Measurements from ENCODE around the gene FGR. TPM values are rescaled to one million over a fixed set of nuclear protein-coding genes. Genes with fewer than 3 reads are reported as not detected.

The FGR gene
- total RNA-seq, 1 experiment from 2014 or later, result not detected

DNA sequence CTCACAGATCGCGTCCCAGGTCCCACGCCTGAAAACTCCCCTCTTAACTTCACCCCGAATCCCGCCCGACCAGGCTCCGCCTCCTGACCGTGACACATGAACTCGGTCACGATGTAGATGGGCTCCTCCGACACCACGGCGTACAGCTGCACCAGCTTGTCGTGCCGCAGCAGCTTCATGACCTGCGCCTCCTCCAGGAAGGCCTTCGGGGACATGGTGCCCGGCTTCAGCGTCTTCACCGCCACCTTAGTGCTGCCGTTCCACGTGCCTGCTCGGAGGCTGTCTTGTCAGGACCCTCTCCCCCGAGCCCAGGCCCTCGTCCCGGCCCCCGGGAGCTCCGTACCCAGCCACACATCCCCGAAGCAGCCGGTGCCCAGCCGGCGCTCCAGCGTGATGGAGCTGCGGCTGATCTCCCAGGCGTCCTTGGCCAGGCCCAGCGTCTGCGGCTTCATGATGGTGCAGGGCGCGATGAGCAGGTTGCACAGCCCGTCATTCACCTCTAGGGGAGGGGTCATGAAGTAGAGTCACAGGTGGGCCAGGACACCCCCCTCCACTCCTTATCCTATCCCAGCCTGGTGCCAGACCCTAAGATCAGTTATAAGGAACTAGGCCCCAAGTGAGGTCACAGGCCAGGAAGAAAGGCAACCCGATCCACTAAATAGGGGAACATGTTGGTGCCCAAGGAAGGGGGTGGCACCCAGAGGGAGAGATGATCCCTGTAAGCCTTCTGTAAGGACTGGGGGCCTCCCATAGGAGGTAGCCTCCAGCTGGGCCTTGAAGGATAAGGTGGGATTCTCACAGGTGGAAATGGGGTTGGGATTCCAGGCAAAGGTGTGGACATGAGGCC lies 19.4 kb downstream of the FGR start:
- Histone ChIP-seq H3F3A (ENCODE audit: insufficient read depth, low read depth) (no peaks in the 10 kb centered on the region), H3K79me2 (ENCODE audit: low read depth) (no peaks in the 10 kb centered on the region), H3K9me2 (ENCODE audit: insufficient read depth) (no peaks in the 10 kb centered on the region), H3K27me3 (ENCODE audit: insufficient read depth, low read depth) (no peaks in the 10 kb centered on the region; the same call in 1 of the 2 replicates), H3K4me2 (no peak overlapping the region), H3K27ac (no peak overlapping the region), H3K4me3 (no peak overlapping the region), H3K9me3 (ENCODE audit: insufficient read depth, low read depth) (no peaks in the 10 kb centered on the region), H4K20me1 (ENCODE audit: insufficient read depth) (no peaks in the 10 kb centered on the region), H2AFZ (no peak overlapping the region), H3K36me3 (ENCODE audit: low read depth) (no peaks in the 10 kb centered on the region), H3K4me1 (replicated peaks; ENCODE audit: insufficient read depth) (no peaks in the 10 kb centered on the region)
- ChIA-PET POLR2A (ENCODE audit: unreplicated experiment) (interaction anchor here (0.6 kb wide), 1 partner anchor 58 kb away, joined by 3 read pairs; no protein-coding TSS in a partner anchor), CTCF (interaction anchor here (0.6 kb wide), 1 partner anchor 122 kb away, joined by 3 read pairs; no protein-coding TSS in a partner anchor)
- BruUV-seq (replicated peaks), result no TSS peak
- intact Hi-C loops (cut with micrococcal nuclease; ENCODE audit: unreplicated experiment), result no loop called here
- no peak for DNase-seq
- TF ChIP-seq EZH2 (IDR thresholded peaks at IDR 0.05; ENCODE audit: low read depth), result no peak
- TF ChIP-seq, protein P1, sequence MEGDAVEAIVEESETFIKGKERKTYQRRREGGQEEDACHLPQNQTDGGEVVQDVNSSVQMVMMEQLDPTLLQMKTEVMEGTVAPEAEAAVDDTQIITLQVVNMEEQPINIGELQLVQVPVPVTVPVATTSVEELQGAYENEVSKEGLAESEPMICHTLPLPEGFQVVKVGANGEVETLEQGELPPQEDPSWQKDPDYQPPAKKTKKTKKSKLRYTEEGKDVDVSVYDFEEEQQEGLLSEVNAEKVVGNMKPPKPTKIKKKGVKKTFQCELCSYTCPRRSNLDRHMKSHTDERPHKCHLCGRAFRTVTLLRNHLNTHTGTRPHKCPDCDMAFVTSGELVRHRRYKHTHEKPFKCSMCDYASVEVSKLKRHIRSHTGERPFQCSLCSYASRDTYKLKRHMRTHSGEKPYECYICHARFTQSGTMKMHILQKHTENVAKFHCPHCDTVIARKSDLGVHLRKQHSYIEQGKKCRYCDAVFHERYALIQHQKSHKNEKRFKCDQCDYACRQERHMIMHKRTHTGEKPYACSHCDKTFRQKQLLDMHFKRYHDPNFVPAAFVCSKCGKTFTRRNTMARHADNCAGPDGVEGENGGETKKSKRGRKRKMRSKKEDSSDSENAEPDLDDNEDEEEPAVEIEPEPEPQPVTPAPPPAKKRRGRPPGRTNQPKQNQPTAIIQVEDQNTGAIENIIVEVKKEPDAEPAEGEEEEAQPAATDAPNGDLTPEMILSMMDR (conservative IDR thresholded peaks at IDR 0.05), result no peak

DNA sequence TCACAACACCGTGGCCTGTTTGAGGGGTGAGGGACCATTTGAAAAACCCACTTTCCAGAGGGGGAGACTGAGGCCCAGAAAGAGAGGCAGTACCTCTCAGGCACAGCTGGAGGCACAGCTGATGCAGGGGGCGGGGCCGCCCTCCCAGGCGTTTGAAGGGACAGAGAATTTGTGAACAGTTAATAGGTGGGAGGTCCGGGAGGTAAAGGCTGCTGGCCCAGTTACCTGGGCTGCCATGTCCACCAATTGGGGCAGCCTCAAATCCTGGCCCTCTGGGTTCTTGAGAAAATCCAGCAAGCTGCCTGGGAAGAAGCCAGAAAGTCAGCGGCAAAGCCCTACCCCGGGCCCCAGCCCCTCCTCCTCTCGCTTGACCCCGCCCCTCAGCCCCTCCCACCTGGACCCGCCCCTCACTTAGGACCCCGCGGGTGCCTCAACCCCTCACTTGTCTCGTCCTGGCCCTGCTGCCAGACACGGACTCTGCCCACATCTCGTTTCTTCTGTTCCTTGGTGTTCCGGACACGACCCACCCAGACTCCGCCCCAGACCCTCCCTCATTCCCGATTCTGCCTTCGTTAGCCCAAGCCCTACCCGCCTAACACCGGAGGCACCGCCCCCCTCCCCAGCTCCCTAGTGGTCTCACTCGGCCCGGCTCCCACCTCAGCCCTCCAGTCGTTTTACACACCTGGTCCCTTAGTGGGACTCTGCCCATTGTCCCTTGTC lies 20.2 kb downstream of the FGR start:
- Histone ChIP-seq H3K79me2 (ENCODE audit: low read depth) (no peaks in the 10 kb centered on the region), H3F3A (ENCODE audit: insufficient read depth, low read depth) (no peaks in the 10 kb centered on the region), H4K20me1 (ENCODE audit: insufficient read depth) (no peaks in the 10 kb centered on the region), H3K27me3 (ENCODE audit: insufficient read depth, low read depth) (no peaks in the 10 kb centered on the region; the same call in 1 of the 2 replicates), H3K9me2 (ENCODE audit: insufficient read depth) (no peaks in the 10 kb centered on the region), H2AFZ (no peak overlapping the region), H3K9me3 (ENCODE audit: insufficient read depth, low read depth) (no peaks in the 10 kb centered on the region), H3K27ac (no peak overlapping the region), H3K4me1 (replicated peaks; ENCODE audit: insufficient read depth) (no peaks in the 10 kb centered on the region), H3K36me3 (ENCODE audit: low read depth) (no peaks in the 10 kb centered on the region), H3K4me3 (no peak overlapping the region), H3K4me2 (no peak overlapping the region)
- intact Hi-C loops (cut with micrococcal nuclease; ENCODE audit: unreplicated experiment), result no loop called here
- BruUV-seq (replicated peaks), result no TSS peak
- TF ChIP-seq, protein P1 (conservative IDR thresholded peaks at IDR 0.05), result no peak
- no peak for TF ChIP-seq EZH2 (IDR thresholded peaks at IDR 0.05; ENCODE audit: low read depth)
- ChIA-PET POLR2A (ENCODE audit: unreplicated experiment) (interaction anchor here (0.6 kb wide), 1 partner anchor 57 kb away, joined by 3 read pairs; no protein-coding TSS in a partner anchor), CTCF (no interaction called here)
- no peak for DNase-seq

DNA sequence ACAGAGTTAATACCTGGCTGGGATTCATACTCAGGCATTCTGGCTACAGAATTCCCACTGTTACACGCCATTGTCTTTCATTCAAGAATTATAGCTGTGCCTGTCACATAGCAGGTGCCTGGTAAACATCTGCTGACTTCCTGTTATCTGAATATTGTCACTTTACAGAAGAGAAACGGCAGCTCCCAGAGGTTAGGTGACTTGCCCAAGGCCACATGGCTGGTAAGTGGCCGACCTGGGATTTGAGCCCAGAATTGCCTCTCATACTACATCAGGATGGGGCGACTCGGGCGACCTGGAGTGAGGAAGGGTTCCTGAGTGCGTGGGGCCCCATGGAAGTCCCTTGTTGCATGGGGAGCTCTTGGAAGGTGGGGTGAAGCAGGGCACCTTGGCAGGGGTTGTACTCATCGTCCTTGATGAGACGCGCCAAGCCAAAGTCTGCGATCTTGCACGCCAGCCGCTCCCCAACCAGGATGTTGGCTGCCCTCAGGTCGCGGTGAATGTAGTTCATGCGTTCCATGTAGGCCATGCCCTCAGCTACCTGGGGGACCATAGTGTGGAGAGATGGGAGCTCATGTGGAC lies 20.9 kb downstream of the FGR start:
- Histone ChIP-seq H4K20me1 (ENCODE audit: insufficient read depth) (no peaks in the 10 kb centered on the region), H3K27ac (no peak overlapping the region), H3F3A (ENCODE audit: insufficient read depth, low read depth) (no peaks in the 10 kb centered on the region), H3K79me2 (ENCODE audit: low read depth) (no peaks in the 10 kb centered on the region), H3K4me2 (no peak overlapping the region), H3K9me3 (ENCODE audit: insufficient read depth, low read depth) (no peaks in the 10 kb centered on the region), H3K27me3 (ENCODE audit: insufficient read depth, low read depth) (no peaks in the 10 kb centered on the region; the same call in 1 of the 2 replicates), H2AFZ (no peak overlapping the region), H3K9me2 (ENCODE audit: insufficient read depth) (no peaks in the 10 kb centered on the region), H3K4me1 (replicated peaks; ENCODE audit: insufficient read depth) (no peaks in the 10 kb centered on the region), H3K4me3 (no peak overlapping the region), H3K36me3 (ENCODE audit: low read depth) (no peaks in the 10 kb centered on the region)
- no TSS peak for BruUV-seq (replicated peaks)
- no peak for DNase-seq
- ChIA-PET CTCF (no interaction called here), POLR2A (ENCODE audit: unreplicated experiment) (no interaction called here)
- no peak for TF ChIP-seq EZH2 (IDR thresholded peaks at IDR 0.05; ENCODE audit: low read depth)
- TF ChIP-seq, protein P1 (conservative IDR thresholded peaks at IDR 0.05), result no peak
- intact Hi-C loops (cut with micrococcal nuclease; ENCODE audit: unreplicated experiment), result no loop called here

All from PC-9 (cell line).